GM08714 (cell line): ENCODE data around the gene NISCH.
A peak's percentile ranks its signal among the peaks of the same experiment; 100 is the strongest.

Source experiments
- H3K4me3 ChIP-seq: fragments of 200-500 bp; sonication (Bioruptor generic); 2 replicates; pipeline ENCODE4 v1.5.1; 2014; ENCODE audit warnings: mild to moderate bottlenecking, low read length, inconsistent platforms
- ZNF274 ChIP-seq: IDR thresholded peaks from 2 replicates; pipeline ENCODE4 v1.6.1; 2012; ENCODE audit warnings: mild to moderate bottlenecking, low read depth, low read length

NISCH gene

GRCh38 chr3:52527732-52528585 is 72.6 kb downstream of the NISCH start:
- TF ChIP-seq ZNF274, result no peak
- H3K4me3 ChIP-seq, result no peak overlapping the region

- H3K4me3 ChIP-seq, result no peak overlapping the region
- TF ChIP-seq ZNF274, result no peak
Observed at GRCh38 chr3:52528586-52529375, 73.4 kb downstream of the NISCH start.

DNA sequence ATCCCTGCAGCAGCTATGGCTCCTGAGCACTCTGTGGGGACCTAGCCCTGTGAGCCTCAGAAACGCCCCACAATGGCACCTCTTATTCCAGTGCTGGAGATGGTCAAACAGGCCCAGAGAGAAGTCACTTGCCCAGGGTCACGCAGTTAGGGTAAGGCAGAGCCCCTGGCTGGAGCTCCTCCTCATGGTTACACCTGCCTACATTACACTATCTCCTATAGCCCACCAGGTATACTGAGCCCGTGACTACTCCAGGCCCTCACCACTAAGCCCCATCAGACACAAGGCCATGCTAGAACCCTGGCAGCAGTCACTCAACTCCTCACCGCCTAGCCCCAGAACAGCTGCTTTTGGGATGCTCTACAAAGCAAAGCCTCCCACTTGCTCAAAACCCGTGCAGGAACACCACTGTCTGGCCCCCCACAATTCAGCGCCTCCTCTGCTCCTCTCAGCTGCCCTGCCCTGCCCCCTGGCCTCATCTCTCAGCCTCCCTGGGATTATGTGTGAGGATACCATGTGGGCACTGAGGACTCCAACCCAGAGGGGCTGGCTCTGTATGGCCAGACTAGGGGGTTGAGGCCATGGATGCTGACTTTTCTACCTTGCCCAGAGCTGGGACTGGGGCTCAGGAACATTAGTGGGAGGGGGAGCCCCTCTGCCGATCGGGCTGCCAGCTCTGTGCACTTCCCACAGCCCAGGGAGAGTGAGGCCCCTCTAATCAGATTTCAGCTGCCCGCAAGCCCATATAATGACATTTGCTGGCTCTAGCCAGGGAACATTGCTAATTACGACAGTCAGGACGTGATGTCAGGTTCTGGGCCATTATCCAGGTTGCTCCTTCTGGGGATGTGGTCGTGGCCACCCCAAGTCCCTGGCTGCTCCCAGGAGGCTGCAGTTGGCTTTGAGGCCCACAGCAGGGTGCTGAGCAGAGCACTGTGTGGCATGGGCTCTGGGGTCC is 74.3 kb downstream of the NISCH start:
- no peak for TF ChIP-seq ZNF274
- H3K4me3 ChIP-seq, result no peak overlapping the region

GRCh38 chr3:52530918-52531826 is 75.8 kb downstream of the NISCH start:
- H3K4me3 ChIP-seq, result no peak overlapping the region
- TF ChIP-seq ZNF274, result no peak

DNA sequence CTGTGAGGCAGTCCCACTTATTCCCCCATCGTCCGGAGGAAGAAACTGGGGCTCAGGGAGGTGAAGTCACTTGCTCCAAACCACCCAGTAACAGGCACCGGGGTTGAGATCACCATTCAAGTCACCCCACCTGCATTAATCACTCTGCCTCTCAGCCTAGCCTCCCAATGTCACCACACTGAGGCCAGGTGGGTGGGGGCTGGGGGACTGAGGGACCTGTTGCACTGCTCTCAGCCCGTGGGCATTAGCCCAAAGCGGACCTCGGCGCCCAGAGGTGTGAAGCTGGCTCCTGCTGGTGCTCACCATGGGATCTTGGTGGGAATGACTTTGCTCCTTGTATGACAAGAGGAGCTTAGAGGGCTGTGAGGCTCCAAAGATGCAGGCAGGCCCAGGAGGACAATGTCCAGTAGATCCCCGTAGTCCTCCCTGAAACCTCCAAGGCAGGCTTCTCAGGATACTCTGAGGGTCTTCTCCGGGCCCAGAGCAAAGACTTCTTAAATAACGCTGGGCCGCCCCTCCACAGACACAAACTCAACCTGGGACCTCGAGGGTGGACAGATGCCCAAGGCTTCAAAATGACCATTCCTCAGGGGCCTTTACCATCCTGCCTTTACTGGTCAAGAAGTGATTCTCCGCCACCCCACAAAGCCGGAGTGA is 76.6 kb downstream of the NISCH start:
- H3K4me3 ChIP-seq, result peak overlapping the region; percentile 62; the same call in 1 of the 2 replicates
- TF ChIP-seq ZNF274, result no peak

- no peak for TF ChIP-seq ZNF274
- peak overlapping the region; percentile 62; the same call in 1 of the 2 replicates for H3K4me3 ChIP-seq
Observed at GRCh38 chr3:52532517-52532837, 77.1 kb downstream of the NISCH start.

GRCh38 chr3:52532838-52533622 is 77.6 kb downstream of the NISCH start:
- TF ChIP-seq ZNF274, result no peak
- H3K4me3 ChIP-seq, result peak overlapping the region; percentile 62

DNA sequence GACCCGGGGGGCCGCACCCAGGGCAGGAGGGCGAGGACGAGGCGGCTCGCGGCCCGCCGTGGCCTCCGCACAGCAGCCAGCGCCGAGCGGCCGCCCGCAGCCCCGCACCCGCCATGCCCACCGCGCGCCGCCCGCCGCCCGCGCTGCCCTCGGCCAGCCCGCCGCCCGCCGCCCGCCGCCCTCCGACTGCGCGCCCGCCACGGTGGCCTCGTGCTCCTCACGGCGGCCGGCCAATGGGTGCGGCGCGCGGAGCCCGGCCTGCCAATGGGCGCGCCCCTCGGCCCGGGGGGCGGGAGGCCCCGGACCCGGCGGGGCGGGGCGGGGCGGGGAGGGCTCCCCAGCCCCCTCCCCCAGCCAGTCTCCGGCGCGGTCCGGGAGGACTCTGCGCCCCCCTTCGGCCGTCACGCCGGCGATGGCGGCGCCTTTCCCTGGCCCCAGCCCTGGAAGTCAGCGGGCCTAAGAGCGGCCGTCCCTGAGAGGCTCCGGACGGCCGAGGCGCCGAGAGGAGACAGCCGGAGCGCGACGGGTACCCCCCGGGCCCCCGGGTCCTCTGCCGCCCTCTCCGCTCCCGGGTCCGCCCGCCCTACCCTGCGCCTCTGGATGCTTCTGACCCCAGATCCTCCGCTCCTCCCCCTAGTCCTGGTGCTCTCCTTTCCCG is 78.3 kb downstream of the NISCH start, which contains the start of gene NT5DC2:
Gene NT5DC2, minus strand, starts transcription at position 235 of the 658 bp plus-strand sequence. Its CDS starts 120 bp downstream, at position 115.
- no peak for TF ChIP-seq ZNF274
- H3K4me3 ChIP-seq, result peak within 1 kb of the TSS; percentile 62

- peak overlapping the region; percentile 59; the same call in 1 of the 2 replicates for H3K4me3 ChIP-seq
- no peak for TF ChIP-seq ZNF274
Observed at GRCh38 chr3:52534281-52535183, 79.1 kb downstream of the NISCH start.

- no peak overlapping the region for H3K4me3 ChIP-seq
- no peak for TF ChIP-seq ZNF274
Observed at GRCh38 chr3:52535411-52536111, 80.2 kb downstream of the NISCH start.

DNA sequence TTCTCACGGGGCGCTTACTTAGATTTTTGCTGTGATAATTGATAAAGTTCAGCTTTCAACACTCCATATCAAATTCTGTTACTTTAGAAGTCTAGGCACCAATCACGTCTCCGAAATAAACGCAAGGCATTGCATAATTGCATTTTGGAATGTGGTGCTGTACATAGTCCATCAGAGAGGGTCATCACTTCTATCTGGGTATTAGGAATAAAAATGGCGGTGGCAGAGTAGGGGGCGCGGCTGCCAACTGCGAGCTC is 80.6 kb downstream of the NISCH start:
- TF ChIP-seq ZNF274, result no peak
- no peak overlapping the region for H3K4me3 ChIP-seq
